ENCODE measurements around the gene LAMP5.
A peak's percentile ranks its signal among the peaks of the same experiment; 100 is the strongest.

LAMP5 gene

DNA sequence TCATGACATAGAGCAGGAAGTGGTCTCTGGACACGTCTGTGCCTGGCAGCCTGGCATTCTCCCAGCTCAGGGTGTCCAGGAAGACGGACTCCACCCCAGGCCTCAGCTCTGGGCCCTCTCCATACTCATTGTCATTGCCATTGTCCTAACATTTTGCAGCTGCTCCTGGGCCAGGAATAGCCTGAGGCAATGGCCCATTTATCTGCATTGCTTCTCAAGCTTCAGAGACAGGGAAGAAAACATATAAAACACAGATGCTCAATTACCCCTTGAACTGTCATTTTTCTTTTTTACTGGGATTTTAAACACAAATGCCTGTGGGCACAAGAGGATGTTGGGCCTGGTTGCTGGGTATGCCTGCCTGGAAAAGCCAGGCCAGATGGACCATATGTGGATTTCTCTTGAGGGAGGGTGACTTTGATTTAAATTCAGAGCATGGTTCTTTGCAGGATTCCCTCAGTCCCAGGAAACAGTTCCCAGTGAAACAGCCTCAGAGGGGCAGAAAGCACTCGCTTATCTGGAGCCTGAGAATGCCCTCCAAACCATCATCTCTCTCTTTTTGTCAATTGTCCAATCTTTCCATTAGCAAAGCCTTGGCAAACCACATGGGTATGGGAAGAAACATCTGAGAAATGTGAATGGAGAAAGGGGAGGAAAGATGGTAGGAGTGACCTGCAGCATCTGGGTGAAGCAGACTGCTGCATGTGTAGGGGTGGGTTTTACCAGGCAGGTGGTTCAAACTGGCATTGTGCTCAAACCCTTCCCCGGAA lies 17.9 kb downstream of the LAMP5 start:
- FAIRE-seq (no peak), DNase-seq (ENCODE audit: low spot score) (no peak)

DNA sequence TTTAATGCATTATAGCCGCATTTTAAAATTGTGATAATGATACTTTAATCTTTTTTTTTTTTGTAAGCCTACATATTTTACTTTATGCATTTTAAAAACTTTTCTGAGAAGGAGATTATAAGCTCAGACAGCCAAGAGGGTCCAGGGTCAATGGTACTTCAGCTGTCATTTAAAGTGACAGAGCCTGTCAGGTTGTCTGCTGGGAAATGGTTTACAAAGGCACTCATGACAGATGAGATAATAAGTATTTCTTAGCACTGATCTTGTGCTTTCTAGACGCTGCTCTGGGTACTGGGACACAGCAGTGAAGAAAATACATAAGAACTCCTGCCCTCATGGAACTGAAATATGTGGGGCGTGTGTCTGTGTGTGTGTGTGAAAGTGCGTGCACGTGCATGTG lies 19.6 kb downstream of the LAMP5 start:
- DNase-seq (ENCODE audit: low spot score): no peak
- no peak for FAIRE-seq

DNA sequence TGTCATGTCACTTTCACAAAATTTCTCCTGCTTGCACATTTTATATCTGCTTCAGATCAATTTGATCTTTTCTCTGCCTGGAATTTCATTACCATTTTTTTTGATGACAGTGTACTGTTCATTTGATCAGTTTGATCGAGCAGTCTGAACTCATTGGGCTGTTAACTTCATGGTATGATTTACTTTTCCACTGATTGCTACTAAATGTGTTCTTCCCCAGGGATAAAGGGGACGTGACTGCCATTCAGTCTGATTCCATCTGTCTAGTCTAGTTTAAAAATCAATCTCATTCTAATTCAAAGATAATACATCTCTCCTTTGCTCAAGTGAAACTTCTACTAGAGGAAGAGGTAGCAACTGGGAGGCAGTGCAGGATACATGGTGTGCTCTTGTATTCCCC lies 21.1 kb downstream of the LAMP5 start:
- DNase-seq (ENCODE audit: low spot score) (no peak), FAIRE-seq (no peak)

DNA sequence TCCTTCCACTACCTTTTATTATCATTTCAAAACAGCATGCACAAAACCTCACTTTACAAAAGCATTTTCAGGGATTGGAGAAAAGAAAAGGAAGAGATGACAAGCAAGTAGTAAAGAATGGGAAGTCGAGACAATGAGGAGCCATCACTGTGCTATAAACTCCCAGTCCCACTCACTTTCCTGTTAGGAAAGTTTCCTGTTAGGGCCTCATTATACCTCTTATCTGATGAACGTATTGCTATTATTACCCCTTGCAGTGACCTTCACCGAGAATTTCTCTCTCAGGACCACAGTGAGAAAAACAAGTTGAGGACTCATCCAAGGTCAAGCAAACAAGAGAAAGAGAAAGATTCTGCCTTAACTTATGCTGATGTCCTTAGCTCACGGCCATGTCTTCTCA lies 28.8 kb downstream of the LAMP5 start:
- no peak for DNase-seq (ENCODE audit: low spot score)
- no peak for FAIRE-seq

DNA sequence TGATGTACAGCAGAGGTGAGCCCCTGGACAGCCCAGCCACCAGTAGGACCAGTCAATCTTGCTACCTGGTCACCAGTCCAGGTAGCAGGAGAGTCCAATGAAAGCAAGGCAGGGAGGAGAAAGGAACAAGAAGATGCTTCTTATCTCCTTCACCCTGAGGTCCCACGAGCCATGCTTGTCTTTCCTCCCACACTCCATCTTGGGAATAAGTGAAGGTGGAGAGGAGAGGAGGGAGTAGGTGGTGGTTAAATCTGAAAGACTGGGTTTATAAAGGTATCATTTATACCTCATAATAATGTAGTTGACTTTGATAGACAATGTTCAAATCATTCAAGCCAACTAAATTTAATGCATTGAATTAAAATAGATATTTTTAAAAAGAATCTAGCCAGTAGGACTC lies 35.9 kb downstream of the LAMP5 start:
- FAIRE-seq (no peak), DNase-seq (ENCODE audit: low spot score) (no peak)

DNA sequence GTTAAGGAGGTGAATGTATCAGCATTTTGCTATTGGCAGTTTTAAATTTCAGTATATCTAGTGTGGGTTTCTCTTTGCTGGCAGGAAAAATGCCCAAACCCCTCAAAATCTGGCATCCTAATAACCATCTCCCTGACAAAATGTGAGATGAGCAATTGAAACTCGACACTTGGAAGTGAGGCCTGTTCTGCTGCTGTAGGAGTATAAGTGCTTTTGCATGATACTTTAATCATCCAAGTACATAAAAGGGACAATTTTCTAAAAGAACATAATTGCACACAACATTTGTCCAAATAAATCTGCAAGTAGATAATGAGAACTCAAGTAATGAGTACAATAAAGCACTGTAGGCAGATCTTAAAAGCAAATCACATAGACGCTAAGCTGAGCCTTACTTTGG lies 36.5 kb downstream of the LAMP5 start:
- no peak for FAIRE-seq

DNA sequence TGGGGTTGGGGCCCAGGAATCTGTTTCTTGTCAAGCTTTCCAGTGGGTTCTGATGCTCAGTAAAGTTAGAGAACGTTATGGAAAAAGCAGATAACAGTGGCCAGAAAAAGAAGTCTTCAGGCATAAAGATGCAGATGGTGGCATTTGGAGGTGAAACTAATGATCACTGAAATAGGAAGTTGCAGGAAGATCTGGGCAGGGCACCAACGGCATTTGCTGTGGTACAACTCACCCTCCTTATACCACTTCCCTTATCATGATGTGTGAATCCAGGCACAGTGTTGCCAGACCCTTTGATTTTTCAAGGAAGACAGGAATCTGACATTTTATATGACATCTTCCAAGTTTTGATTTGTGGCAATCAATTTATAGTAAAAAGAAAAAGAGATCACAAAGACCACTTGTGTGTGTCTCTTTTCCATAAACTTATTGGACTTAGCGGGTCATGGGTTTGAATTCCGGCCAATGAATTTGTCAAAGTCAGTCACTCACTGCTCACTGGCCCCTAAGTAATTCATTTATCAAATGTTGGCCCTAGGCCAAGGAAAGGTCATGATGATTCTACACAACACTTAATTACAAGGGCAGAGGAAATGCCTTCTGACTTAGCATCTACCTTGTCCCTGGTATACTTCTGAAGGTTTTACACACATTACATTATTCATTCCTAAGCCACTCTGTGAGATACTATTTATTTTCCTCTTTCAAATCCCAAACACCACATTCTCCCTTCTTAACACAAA lies 37.6 kb downstream of the LAMP5 start:
- FAIRE-seq: no peak
- DNase-seq (ENCODE audit: low spot score): no peak

More for the DNA sequence above, 36.5 kb downstream of the LAMP5 start:
- DNase-seq (ENCODE audit: low spot score): no peak

DNA sequence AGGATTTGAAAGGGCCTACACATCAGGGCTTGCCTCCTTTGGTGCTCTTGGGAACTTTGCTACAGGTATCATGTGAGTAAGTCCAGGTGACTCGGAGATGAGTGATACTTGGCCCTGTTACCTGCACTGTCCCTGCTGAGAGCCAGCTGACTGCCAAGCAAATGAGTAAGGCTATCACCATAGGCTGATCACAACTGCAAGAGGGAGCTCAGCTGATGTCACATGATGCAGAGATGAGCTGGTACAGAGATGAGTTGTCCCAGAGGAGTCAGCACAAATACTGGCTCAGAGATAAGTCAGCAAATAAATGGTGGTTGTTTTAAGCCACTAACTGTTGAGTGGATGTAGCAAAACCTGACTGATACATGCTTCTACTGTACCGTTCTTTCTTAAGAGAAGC lies 41.4 kb downstream of the LAMP5 start:
- DNase-seq (ENCODE audit: low spot score) (no peak), FAIRE-seq (peak; percentile 48)

DNA sequence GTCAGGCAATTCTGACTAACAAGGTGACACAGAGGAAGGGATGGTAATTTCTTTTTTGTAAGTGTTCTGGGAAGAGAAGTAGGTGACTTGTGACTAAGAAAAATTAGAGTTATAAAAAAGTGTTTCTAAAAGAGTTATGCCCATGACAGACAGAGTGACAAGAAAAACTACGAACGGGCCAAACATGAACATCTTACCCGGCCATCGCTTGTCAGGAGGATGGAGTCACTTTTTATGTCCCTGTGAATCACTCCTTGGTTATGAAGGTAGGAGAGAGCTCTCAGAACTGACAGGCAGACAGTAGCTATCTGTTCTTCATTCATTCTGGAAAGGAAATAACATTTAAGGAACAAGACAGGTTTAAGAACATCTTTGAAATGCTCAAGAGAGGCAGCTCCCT lies 43.0 kb downstream of the LAMP5 start:
- no peak for FAIRE-seq

DNA sequence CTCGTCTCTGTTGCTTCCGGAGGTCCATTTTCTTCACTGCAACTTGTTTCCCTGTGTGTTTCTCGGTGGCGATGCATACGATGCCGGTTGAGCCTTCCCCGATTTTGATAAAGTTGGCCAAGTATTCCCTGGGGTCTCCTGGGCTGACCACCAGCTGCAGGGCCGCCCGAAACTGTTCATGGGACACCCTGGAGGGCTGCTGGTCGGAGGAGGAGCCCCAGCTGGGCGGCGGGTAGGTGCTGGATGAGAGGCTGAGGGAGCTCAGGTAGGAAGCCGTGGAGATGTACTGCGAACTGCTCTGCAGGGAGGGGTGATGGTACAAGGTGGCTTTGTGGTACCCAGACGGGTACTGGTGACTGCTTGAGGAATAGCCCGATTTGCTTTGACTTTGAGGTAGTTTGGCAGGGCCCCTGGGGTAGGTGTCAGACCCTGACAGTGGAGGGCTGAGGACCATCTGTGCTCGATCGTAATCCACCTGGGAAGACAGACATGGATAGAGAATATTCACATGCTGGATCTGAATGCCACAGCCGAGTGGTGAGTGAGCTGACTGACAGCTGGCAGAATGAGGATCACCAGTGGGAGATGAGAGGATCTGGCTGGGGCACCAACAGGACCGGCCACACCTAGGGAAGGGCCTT lies 51.6 kb downstream of the LAMP5 start:
- FAIRE-seq (no peak), DNase-seq (ENCODE audit: low spot score) (no peak)

More for the DNA sequence above, 43.0 kb downstream of the LAMP5 start:
- DNase-seq (ENCODE audit: low spot score): no peak

DNA sequence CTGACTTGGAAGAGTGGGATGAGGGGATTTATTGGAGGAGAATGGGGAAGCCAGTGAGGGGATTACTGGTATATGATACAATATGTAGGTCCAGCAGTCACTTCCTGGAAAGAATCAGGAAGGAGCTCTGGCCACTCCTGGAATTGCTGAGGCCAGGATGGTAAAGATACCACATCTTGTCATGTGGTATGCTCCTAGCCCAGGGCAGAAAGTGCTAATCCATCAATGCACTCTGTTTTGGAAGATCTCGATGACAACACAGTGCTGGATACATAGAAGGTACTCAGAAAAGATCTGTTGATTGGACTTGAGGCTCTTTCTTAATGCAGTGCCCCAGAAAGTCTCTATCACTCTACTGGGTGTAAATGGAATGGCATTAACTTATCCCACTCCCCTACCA lies 52.6 kb downstream of the LAMP5 start:
- DNase-seq (ENCODE audit: low spot score): no peak
- FAIRE-seq: no peak

DNA sequence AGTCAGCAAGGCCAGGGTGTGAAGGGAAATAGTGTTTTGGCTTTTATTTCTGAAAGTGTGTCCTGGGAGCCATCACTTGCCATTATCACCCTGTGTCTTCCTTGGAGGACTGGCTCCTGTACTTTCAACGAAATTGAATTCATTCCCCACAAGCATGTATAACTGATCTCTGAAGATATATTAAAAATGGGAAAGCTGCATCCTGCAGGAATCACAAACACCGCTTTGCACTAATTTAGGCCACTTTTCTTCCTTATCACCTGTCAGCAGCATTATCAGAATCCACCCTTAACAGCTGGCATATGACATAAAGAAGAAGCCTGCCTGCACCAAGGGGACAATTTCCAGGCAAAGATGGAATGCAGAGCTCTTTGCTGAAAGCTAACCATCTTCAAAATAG lies 56.2 kb downstream of the LAMP5 start:
- no peak for DNase-seq (ENCODE audit: low spot score)
- no peak for FAIRE-seq

DNA sequence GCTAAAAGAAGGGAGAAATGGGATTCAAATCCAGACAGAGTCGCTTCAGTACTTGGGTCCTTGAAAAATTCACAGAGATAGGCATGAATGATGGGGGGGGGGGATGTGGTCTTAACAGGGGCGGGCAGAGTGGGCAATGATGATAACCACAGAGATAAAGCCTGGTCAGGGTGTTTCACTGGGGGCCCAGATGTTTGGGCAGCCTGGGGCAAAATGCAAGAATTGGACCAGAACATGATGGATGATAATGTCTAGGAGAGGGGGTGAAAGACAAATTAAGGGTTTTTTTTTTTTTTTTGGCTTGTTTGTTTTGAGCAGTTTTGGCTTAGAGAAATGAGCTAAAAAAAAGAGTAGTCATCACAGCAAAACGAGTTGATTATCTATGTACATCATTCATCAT lies 57.4 kb downstream of the LAMP5 start:
- no peak for FAIRE-seq
- no peak for DNase-seq (ENCODE audit: low spot score)

DNA sequence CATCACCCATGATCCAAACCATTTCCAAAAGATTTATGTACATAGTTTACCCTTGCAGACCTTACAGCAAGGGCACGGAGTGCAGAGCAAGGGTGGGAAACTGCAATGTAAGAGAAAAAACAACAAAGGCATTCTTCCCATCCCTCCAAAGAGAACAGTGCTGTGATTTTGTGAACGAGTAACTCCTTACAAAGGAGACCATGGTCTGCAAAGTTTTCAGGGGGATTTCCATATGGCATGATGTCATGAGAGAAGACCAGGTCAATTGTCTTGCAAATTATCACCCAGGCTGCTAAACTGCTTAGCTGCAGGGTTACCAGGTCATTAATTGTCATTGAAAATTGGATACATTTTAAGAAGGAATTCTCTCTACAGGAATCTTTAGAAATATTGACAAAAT lies 58.3 kb downstream of the LAMP5 start:
- FAIRE-seq (no peak), DNase-seq (ENCODE audit: low spot score) (no peak)

DNA sequence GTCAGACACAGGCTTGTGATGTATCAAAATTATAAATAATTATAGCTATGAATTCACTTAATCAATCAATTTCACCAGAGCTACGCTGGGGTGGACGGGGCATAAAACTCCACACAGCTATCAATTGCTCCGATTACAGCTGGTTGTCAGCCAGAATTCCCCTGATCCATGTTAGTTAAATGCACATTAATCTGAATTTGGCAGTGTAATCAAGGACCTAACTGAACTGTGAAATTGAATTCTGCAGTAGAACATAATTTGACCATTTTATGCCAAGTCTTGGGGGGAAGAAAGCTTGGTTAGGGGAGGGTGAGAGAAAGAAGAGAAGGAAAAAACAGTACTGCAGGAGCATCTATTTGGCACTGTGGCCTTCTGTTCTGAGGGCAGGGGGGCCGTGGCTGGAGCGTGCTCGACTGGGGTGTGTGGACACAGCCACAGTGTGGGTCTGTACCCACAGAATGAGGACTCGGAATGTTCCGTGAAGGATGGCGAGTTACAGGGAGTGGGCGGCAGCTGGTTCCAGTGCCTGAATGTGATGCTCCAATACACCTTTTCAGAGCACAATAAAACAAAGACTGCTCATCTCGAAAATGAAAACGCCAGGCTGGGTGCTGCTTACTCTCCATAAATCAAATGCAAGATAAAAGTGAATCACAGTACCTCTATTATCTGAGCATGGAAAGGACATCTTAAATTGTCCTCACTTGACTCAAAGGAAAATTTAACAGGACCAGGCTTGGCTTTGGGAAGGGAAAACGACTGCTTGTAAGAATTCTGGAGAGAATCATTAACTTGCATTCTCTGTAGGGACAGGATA lies 59.2 kb downstream of the LAMP5 start:
- DNase-seq (ENCODE audit: low spot score) (no peak), FAIRE-seq (no peak)

DNA sequence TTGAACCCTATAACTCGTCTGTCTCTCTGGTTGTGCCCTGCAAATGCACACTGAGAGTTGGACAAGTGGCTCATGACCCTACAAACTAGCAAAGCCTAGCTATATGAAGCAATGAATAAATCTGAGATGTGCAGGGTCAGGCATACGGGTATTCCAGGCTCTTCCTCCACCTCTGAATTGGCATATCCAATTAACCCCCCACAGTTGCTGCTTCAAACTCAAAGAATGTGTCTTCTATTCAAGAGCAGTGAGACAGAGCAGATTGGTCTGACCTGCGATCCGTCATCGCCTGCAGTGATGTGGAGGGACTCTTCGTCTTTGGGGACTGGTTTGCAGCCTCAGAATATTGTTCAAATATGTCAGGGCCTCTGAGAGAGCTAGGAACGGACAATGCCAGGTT lies 59.8 kb downstream of the LAMP5 start:
- FAIRE-seq (no peak), DNase-seq (ENCODE audit: low spot score) (no peak)

DNA sequence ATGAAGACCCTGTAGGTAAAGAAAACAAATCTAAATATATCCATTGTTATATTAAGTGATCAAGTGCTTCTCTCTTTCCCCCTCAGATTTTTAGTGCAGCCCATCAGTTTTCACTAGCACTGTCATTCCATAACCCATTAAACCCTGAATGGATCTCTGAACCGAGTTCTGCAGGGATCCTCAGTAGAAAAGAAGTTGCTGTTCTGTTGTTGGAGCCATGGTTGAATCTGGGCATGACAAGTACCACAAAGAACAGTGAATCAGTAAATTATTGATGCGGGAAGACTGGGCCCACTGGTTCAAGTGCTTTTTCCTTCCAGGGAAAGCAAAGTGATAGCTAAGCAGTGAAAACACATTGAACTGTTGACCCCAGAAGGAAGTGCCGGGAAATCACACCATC lies 60.4 kb downstream of the LAMP5 start:
- FAIRE-seq (no peak), DNase-seq (ENCODE audit: low spot score) (no peak)

DNA sequence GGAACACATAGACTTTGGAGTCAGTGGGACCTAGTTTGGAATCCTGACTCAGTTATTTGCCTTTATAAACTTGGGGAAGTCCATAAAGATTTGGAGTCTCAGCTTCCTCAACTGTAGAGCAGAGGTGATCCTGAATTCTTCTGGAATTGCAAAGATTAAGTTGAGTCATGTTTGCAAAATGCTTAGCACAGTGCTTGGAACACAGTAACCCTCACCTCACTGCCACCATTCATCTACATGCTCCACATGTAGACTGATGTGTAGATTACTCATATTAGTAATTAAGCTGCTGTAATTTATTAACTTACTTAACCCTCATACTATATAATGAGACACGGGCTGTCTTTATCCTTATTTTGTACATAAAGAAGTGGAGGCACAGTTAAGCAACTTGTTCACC lies 61.4 kb downstream of the LAMP5 start:
- FAIRE-seq (no peak), DNase-seq (ENCODE audit: low spot score) (no peak)

DNA sequence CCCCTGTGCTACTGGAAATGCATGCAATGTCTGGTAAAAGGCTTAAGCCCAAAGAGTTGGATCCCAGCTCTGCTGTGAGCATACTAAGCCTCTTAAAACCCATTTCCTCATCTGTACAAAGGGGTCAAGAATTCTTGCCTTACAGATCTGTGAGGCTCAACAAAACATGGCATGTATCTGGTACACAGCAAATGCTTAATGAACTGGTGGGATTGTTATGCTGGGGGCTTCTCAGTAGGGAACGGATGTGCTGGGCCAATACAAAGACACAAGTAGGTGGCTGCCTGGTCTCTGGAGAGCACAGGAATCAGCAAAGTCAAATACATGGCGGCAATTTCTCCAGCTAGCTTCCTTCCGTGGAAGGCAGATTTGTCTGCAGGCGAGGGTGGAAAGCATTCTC lies 62.3 kb downstream of the LAMP5 start:
- FAIRE-seq (no peak), DNase-seq (ENCODE audit: low spot score) (no peak)

DNA sequence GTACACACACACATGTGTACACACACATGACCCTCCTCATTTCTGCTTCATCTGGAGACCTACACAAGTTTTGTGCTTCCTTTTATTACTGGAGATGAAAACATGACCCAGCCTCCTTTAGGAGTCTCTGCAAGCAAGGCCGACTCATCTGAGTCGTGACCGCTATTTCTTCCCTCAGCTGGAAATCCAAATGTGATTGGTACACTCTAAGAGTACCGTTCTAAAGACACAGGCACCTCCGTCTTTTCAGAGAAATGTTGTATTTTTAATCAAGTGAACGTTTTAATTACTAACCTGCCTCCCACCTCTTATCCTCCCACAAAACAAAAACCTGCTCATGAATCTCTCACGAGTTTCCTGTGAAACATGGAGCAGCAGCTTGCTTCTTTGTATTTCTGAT lies 63.0 kb downstream of the LAMP5 start:
- FAIRE-seq: no peak
- DNase-seq (ENCODE audit: low spot score): no peak

DNA sequence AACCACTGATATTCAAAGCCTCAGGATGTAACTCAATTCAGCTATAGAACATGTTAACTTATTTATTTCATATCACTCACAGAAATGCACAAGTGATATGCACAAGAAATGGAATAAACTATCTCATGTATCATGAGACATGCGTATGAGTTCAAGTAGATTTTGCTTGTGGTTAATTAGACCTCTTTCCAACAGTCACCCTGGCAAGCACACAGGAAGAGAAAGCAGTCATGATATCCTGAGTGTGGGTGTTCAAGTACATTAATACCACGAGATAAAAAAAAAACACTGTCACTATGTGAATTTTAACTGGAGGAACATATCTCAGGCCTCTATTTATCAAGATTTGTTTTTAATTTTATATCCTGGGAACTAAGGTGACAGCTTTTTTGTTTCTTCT lies 64.2 kb downstream of the LAMP5 start:
- no peak for FAIRE-seq
- DNase-seq (ENCODE audit: low spot score): no peak

All from urothelium cell line (cell line).